Non-pigmented ciliary epithelial cell (primary cell): Measurements from ENCODE around the gene QARS1.

Experiments used
- DNase-seq: peaks from one replicate; pipeline ENCODE4 v3.0.0-alpha.2; 2010; ENCODE audit warnings: low read depth

The QARS1 gene

DNA sequence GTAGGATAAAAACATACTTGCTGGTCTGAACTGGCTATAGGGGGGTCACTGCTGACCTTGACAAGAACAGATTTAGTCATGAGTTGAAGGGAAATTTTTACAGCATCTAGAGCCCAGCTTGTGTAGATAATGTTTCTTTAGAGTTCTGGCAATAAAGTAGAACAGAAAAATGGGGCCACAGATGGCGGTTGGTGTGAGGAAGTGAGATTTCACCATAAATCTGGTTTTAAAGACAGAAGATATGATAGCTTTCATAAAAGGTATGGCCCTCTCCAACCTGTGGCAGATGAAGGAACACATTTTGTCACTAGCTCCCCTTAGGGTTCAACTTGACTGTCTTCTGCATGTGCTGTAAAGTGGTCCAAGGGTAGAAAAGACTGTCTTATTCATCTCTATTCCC is 51.0 kb downstream of the QARS1 start:
- no peak for DNase-seq
